Spleen (tissue), 11 donors: ENCODE results near the gene ATP6V1E1. TPM values are rescaled to one million over a fixed set of nuclear protein-coding genes. Genes with fewer than 3 reads are reported as not detected.

Experiments
- DNase-seq: peaks from one replicate; pipeline ENCODE4 v3.0.0-alpha.2; 2020
- H3K27ac ChIP-seq, 8 donors: fragments of 200-600 bp; sonication (generic) in 7 of 8; 1 replicate in 4 of 8; 2 replicates in 4 of 8; pipeline versions ENCODE4 v1.5.0 to v1.8.0; 2016 to 2021; ENCODE audit warnings: inconsistent platforms in 4 of 8, mild to moderate bottlenecking in 4 of 8, moderate library complexity in 1 of 8
- H3K27me3 ChIP-seq, 7 donors: fragments of 200-600 bp; sonication (generic) in 6 of 7; replicated peaks in 1 of 7; 1 replicate in 4 of 7; 2 replicates in 3 of 7; pipeline versions ENCODE4 v1.5.0 to v1.8.0; 2016 to 2021; ENCODE audit warnings: inconsistent platforms in 3 of 7, mild to moderate bottlenecking in 1 of 7
- H3K36me3 ChIP-seq, 6 donors: fragments of 200-600 bp; sonication (generic) in 5 of 6; 1 replicate in 4 of 6; 2 replicates in 2 of 6; pipeline versions ENCODE4 v1.5.0 to v1.8.0; 2016 to 2021; ENCODE audit warnings: inconsistent platforms in 2 of 6
- H3K4me1 ChIP-seq, 6 donors: fragments of 200-600 bp; sonication (generic) in 5 of 6; 1 replicate in 3 of 6; 2 replicates in 3 of 6; pipeline versions ENCODE4 v1.5.0 to v1.8.0; 2016 to 2021; ENCODE audit warnings: inconsistent platforms in 3 of 6
- H3K4me3 ChIP-seq, 8 donors: fragments of 200-600 bp; sonication (generic) in 7 of 8; 1 replicate in 4 of 8; 2 replicates in 4 of 8; pipeline versions ENCODE4 v1.5.0 to v1.8.0; 2016 to 2021; ENCODE audit warnings: inconsistent platforms in 4 of 8, mild to moderate bottlenecking in 4 of 8, moderate library complexity in 2 of 8
- H3K9me3 ChIP-seq, 8 donors: fragments of 200-600 bp; sonication (generic) in 7 of 8; 1 replicate in 4 of 8; 2 replicates in 4 of 8; pipeline versions ENCODE4 v1.5.0 to v1.8.0; 2016 to 2021; ENCODE audit warnings: inconsistent platforms in 4 of 8
- CTCF ChIP-seq, 11 experiments: fragments of 200-600 bp in 7 of 11; fragments of 450-650 bp in 4 of 11; sonication (generic) in 4 of 11; IDR thresholded peaks in 8 of 11; conservative IDR thresholded peaks in 3 of 11; 1 replicate in 7 of 11; 2 replicates in 4 of 11; pipeline versions ENCODE4 v1.4.0 to v1.8.0; 2016 to 2021; ENCODE audit warnings: antibody characterized with exemption in 11 of 11, inconsistent platforms in 4 of 11, mild to moderate bottlenecking in 1 of 11
- POLR2A ChIP-seq, 3 donors: fragments of 450-650 bp; IDR thresholded peaks; one replicate each; pipeline ENCODE4 v1.5.1; 2017; ENCODE audit warnings: antibody characterized with exemption in 3 of 3, mild to moderate bottlenecking in 1 of 3
- POLR2AphosphoS5 ChIP-seq, 3 donors: sonication (generic); formaldehyde crosslinking; IDR thresholded peaks; one replicate each; pipeline ENCODE4 v1.5.1; 2017; ENCODE audit warnings: antibody characterized with exemption in 3 of 3
- WGBS, 5 donors: extraction: QIAGEN DNeasy Blood & Tissue Kit in 3 of 5; methylation state at CpG; one replicate each; pipeline versions ENCODE4 v1.1.5 to v1.1.7; 2013 to 2018; 5-methylcytosine and 5-hydroxymethylcytosine counted together
- intact Hi-C: fragments of 100-400 bp; cut with DNase I; formaldehyde crosslinking; loops from one replicate; pipeline ENCODE4 v1.15.0; 2023; ENCODE audit warnings: low total_unique reads
- polyA plus RNA-seq, 3 donors: library from polyadenylated mRNA; stranded (reverse); fragments of 200-250 nt; gene quantifications; one replicate each; pipeline ENCODE4 v1.2.1, GENCODE V29; 2013
- total RNA-seq, 7 donors: library from RNA; depleted of rRNA in 3 of 7; stranded (reverse); fragments of >200 nt in 3 of 7; fragmentation: NEBNext Ultra II Directional in 4 of 7; extraction: Animal tissue kit (Norgen Biotek cat#: 25700) in 4 of 7; gene quantifications; one replicate each; pipeline versions ENCODE4 v1.1.0 to v1.2.1, GENCODE V29; 2016 to 2021
- donor health status: healthy with polysubstance abuse.
- donor health status: DM: no; HTN: no; CAD: no; lungs with moderate emphysema.
- donor health status: DM: no; HTN: no; CAD: no.
- donor health status: Bipolar disorder and iron deficiency.
- donor health status: healthy.
- donor health status: DM: no; HTN: no; CAD: no.
- donor health status: DM: yes; HTN: yes; CAD: no.

Gene ATP6V1E1
- total and polyA plus RNA-seq, 10 donors, result 66.1 to 127 (median 111) TPM

DNA sequence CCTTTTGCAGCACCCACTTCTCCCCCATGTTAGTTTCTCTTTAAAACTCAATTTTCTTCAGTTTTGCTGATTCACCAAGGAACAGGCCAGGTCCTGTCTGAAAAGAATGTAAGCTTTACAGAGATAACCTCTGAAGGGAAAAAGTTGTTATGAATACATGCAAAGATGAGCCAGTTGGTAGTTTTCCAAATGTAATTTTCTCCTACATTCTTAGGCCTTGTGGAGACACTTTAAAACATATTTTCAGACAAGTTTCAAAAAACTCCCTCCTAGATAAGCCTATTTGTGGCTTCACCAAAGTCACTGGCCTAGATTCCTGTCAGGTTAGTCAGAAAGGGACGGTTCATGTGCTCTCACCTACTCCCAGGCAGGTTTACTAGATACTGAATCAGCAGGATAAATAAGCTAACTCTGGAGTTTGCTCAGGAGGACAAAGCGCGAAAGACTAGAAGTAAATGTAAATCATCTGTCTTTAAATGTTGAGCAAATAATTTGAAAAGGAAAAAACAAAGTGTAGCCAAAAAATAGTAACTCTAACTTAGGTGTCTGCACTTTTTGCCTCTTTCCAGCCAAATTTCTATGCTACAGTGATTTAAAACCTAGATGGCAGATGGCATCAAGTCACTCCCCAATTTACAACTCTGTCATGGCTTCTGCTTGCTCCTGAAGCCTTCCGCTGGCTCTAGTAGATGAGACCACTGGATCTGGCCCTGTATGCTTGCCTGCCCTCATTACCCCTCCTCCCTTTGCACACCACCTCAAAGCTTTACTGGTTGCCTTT lies 4.9 kb upstream of the ATP6V1E1 start:
- TF ChIP-seq POLR2AphosphoS5 (IDR thresholded peaks at IDR 0.05) (no peak), POLR2A (IDR thresholded peaks at IDR 0.05) (no peak), CTCF (IDR thresholded peaks at IDR 0.05 in 8 of 11, conservative IDR thresholded peaks at IDR 0.05 in 3 of 11) (no peak)
- H3K36me3 ChIP-seq, result no peaks in the 10 kb centered on the region
- H3K27ac ChIP-seq, result no peak overlapping the region
- intact Hi-C loops, result no loop called here
- DNase-seq, result no peak
- H3K27me3 ChIP-seq, result no peaks in the 10 kb centered on the region
- no peak overlapping the region for H3K4me3 ChIP-seq
- WGBS, 5 donors, result 92 to 96% (median 94%) methylated on average over 4 of the region's 4 CpGs
- no peaks in the 10 kb centered on the region for H3K9me3 ChIP-seq
- peaks cover 4 to 22% (median 18%) of the 10 kb centered on the region in 6 donors for H3K4me1 ChIP-seq

GRCh38 chr22:17631076-17631565 lies 2.6 kb upstream of the ATP6V1E1 start:
- TF ChIP-seq POLR2AphosphoS5 (IDR thresholded peaks at IDR 0.05) (no peak), CTCF (IDR thresholded peaks at IDR 0.05 in 8 of 11, conservative IDR thresholded peaks at IDR 0.05 in 3 of 11) (no peak)
- DNase-seq, result no peak
- Histone ChIP-seq H3K27ac (no peak overlapping the region), H3K36me3 (peaks cover 0 to 9% (median 0%) of the 10 kb centered on the region in 6 donors), H3K4me3 (no peak overlapping the region), H3K9me3 (no peaks in the 10 kb centered on the region), H3K4me1 (peaks cover 19 to 32% (median 30%) of the 10 kb centered on the region in 6 donors), H3K27me3 (no peaks in the 10 kb centered on the region)
- intact Hi-C loops, result no loop called here
- WGBS, 5 donors, result 94 to 98% (median 95%) methylated on average over 9 of the region's 9 CpGs

DNA sequence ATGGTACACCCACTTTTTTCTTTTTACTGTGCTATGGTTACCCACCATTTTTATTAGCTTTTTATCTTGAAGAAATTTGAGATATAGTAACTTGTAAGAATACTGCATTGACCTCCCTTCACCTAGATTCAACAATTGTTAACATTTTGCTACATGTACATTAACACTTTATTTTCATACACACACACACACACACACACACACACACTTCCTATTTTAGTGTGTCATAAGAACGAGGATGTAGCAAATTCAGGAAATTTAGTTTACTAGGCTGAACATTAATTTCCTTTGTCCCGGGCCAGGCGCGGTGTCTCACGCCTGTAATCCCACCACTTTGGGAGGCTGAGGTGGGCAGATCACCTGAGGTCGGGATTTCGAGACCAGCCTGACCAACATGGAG lies 1.1 kb upstream of the ATP6V1E1 start:
- peak overlapping the region in 4 of 8 donors; percentile 98 to 100 (median 99) for H3K4me3 ChIP-seq
- H3K27me3 ChIP-seq, result no peaks in the 10 kb centered on the region
- intact Hi-C loops, result no loop called here
- 39 to 55% (median 47%) methylated on average over 7 of the region's 7 CpGs for WGBS, 5 donors
- peak overlapping the region in 5 of 8 donors; percentile 90 to 97 (median 96) for H3K27ac ChIP-seq
- H3K36me3 ChIP-seq, result peaks cover 0 to 24% (median 4%) of the 10 kb centered on the region in 6 donors
- no peak for TF ChIP-seq CTCF (IDR thresholded peaks at IDR 0.05 in 8 of 11, conservative IDR thresholded peaks at IDR 0.05 in 3 of 11)
- TF ChIP-seq POLR2AphosphoS5 (IDR thresholded peaks at IDR 0.05), result no peak
- no peak for TF ChIP-seq POLR2A (IDR thresholded peaks at IDR 0.05)
- DNase-seq, result no peak
- H3K4me1 ChIP-seq, result peaks cover 23 to 47% (median 41%) of the 10 kb centered on the region in 6 donors
- H3K9me3 ChIP-seq, result no peaks in the 10 kb centered on the region

- intact Hi-C loops, result no loop called here
- peak overlapping the region; percentile 76 to 97 (median 94) for H3K27ac ChIP-seq
- H3K9me3 ChIP-seq, result no peaks in the 10 kb centered on the region
- no peak for DNase-seq
- H3K27me3 ChIP-seq, result no peaks in the 10 kb centered on the region
- peaks cover 0 to 29% (median 6%) of the 10 kb centered on the region in 6 donors for H3K36me3 ChIP-seq
- TF ChIP-seq POLR2A (IDR thresholded peaks at IDR 0.05), result no peak
- no peak for TF ChIP-seq CTCF (IDR thresholded peaks at IDR 0.05 in 8 of 11, conservative IDR thresholded peaks at IDR 0.05 in 3 of 11)
- TF ChIP-seq POLR2AphosphoS5 (IDR thresholded peaks at IDR 0.05), result no peak
- H3K4me3 ChIP-seq, result peak overlapping the region; percentile 97 to 100 (median 99)
- H3K4me1 ChIP-seq, result peaks cover 27 to 52% (median 45%) of the 10 kb centered on the region in 6 donors
- WGBS, 5 donors, result 0% methylated on average over 1 of the region's 1 CpG
Observed at GRCh38 chr22:17629173-17629489, 582 bp upstream of the ATP6V1E1 start.
